Measurements from ENCODE around the gene ASIC3. TPM values are rescaled to one million over a fixed set of nuclear protein-coding genes. Genes with fewer than 3 reads are reported as not detected.

The ASIC3 gene
- total RNA-seq, 1 experiment from 2014 or later: not detected

DNA sequence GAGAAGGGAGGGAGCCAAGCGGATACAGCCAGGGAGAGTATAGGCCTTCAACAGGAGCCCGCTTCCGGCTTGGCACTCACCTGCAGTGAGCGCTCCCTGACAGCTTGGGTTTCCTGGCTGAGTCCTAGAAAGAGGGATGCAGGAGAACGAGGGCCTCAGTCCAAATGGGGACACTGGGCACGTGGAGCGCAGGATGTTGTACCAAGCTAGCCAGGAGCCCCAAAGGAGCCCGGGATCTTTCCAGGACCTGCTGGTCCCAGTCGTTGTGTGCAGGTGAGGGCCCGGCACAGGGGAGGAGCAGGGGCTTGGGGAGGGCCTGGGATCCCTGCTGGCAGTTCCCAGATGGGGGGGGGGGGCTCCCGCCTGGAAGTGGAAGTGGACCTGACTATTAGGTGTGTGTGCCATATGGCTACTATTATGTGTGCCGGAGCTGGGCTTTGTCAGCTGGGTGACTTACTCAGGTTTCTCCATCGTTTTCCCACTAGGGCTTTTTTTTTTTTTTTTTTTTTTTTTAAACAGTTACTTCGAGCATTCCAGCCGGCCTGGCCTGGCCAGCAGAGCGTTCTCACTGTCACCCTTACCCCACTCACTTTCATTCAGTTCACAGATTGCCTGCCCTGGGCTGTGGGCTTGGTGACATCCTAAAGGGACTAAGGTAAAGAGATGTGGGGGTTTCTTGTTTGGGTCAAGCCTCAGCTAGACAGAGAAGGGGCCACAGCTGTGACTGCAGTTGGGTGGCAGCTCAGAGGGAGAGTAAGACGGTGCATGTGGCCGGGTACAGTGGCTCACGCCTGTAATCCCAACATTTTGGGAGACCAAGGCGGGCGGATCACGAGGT, 41.8 kb downstream of the ASIC3 start:
- H3K4me3 ChIP-seq: no peak overlapping the region
- H3K27me3 ChIP-seq (replicated peaks): no peaks in the 10 kb centered on the region
- H3K36me3 ChIP-seq: peaks cover 4% of the 10 kb centered on the region; the same call in 1 of the 2 replicates
- no peak for DNase-seq (ENCODE audit: low read depth in 1 of 2, low spot score in 2 of 2)
- peak overlapping the region; percentile 52 for H3K27ac ChIP-seq
- no peaks in the 10 kb centered on the region; the same call in 1 of the 2 replicates for H3K9me3 ChIP-seq (replicated peaks)
- peaks cover 45% of the 10 kb centered on the region for H3K4me1 ChIP-seq (replicated peaks)

DNA sequence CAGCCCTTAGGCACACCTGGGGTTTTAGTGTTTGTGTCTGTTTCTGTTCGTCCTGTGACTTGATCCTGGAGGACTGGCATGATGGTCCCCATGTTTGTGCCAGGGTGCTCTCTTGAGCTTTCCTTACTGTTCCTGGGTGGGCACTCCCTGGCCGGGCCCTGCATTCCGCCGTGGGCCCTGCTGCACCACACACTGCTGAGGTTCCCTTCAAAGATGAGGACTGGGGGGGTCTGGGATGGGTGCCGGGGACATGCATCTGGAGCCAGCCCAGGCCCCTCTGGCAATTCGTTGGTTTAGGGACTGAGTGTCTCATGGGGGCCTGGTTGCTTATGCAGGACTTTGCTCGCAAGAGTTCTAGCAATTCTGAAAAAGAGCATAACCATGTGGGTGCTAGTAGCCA, 42.7 kb downstream of the ASIC3 start:
- H3K4me3 ChIP-seq: no peak overlapping the region
- H3K27ac ChIP-seq: no peak overlapping the region
- H3K4me1 ChIP-seq (replicated peaks): peaks cover 37% of the 10 kb centered on the region
- DNase-seq (ENCODE audit: low read depth in 1 of 2, low spot score in 2 of 2): no peak
- no peaks in the 10 kb centered on the region; the same call in 1 of the 2 replicates for H3K9me3 ChIP-seq (replicated peaks)
- H3K27me3 ChIP-seq (replicated peaks): no peaks in the 10 kb centered on the region
- H3K36me3 ChIP-seq: peaks cover 4% of the 10 kb centered on the region; the same call in 1 of the 2 replicates

DNA sequence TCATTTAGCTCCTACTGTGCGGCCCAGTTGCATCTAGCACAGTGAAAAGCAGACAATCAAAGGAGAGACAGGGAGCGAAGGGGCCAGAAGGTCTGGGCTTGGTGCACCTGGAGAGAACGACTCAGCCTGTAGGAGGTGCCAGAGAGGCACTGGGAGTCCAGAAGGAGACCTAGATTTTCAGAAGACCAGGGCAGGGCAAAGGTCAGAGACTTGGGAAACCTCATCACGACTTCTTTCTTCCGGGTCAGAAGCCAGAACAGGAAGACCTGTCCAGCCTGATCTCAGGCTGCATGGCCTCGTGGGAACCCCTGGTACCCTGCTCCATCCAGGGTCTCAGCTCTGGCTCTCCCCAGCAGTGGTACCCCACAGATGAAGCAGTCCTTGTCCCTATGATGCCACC, 43.1 kb downstream of the ASIC3 start:
- Histone ChIP-seq H3K4me3 (no peak overlapping the region), H3K27ac (no peak overlapping the region)
- DNase-seq (ENCODE audit: low read depth in 1 of 2, low spot score in 2 of 2): no peak

DNA sequence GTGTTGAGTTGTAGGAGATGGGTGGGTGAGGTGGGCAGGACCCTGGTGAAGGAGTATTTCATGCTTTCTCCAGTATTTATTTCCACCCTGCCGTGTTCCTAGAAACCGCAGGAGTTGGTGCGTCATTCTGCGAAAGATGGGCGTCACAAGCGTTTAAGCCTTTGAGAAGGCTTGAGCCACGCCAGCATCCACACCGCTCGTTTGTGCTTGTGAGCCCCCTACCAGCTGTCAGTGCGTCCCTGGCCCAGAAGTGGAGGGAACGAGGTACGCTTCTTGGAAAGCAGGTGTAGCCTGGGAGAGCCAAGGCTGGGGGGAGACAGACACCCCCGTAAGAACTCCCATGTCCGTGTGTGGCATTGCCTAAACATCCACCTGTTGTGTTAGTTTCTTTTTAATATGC, 43.7 kb downstream of the ASIC3 start:
- Histone ChIP-seq H3K4me1 (replicated peaks) (peaks cover 34% of the 10 kb centered on the region), H3K27me3 (replicated peaks) (no peaks in the 10 kb centered on the region), H3K4me3 (no peak overlapping the region), H3K36me3 (peaks cover 4% of the 10 kb centered on the region; the same call in 1 of the 2 replicates), H3K9me3 (replicated peaks) (no peaks in the 10 kb centered on the region; the same call in 1 of the 2 replicates), H3K27ac (no peak overlapping the region)
- DNase-seq (ENCODE audit: low read depth in 1 of 2, low spot score in 2 of 2): no peak

More for the DNA sequence above, 43.1 kb downstream of the ASIC3 start:
- Histone ChIP-seq H3K36me3 (peaks cover 4% of the 10 kb centered on the region; the same call in 1 of the 2 replicates), H3K27me3 (replicated peaks) (no peaks in the 10 kb centered on the region), H3K9me3 (replicated peaks) (no peaks in the 10 kb centered on the region; the same call in 1 of the 2 replicates), H3K4me1 (replicated peaks) (peaks cover 36% of the 10 kb centered on the region)

DNA sequence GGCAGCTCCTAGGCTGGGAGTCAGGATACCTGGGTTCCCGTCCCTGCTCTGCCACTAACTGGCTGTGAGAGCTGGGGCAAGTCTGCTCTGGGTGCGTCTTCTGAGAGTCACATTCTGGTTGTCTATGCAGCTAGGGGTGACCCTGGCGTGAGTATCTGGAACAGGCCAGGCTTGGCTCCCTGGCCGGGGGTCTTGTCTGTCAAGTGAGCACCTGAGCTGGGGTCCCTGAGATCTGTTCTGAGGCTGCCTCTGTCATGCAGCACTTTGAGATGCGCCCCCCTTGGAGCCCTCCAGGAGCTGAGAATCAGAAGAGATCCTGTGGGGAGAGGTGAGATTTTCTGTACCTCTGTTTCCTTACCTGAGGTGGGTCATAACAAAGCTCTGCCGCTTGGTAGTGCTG, 45.4 kb downstream of the ASIC3 start:
- Histone ChIP-seq H3K4me1 (replicated peaks) (peaks cover 17% of the 10 kb centered on the region), H3K4me3 (no peak overlapping the region), H3K27me3 (replicated peaks) (no peaks in the 10 kb centered on the region), H3K9me3 (replicated peaks) (no peaks in the 10 kb centered on the region), H3K27ac (no peak overlapping the region), H3K36me3 (no peaks in the 10 kb centered on the region)
- DNase-seq (ENCODE audit: low read depth in 1 of 2, low spot score in 2 of 2): no peak

DNA sequence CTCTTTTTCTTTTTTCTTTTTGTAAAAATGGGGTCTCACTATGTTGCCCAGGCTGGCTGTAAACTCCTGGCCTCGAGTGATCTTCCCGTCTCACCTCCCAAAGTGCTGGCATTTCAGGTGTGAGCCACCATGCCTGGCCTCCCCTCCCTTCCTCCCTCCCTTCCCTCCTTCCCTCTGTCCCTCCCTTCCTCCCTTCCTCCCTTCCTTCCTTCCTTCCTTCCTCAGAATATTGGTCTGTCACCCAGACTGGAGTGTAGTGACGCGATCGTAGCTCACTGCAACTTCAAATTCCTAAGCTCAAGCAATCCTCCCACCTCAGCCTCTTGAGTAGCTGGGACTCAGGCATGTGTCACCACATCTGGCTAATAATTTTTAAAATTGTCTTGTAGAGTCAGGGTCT, 46.3 kb downstream of the ASIC3 start:
- no peaks in the 10 kb centered on the region for H3K36me3 ChIP-seq
- no peak overlapping the region for H3K27ac ChIP-seq
- H3K4me3 ChIP-seq: no peak overlapping the region
- H3K9me3 ChIP-seq (replicated peaks): no peaks in the 10 kb centered on the region
- H3K27me3 ChIP-seq (replicated peaks): no peaks in the 10 kb centered on the region
- DNase-seq (ENCODE audit: low read depth in 1 of 2, low spot score in 2 of 2): no peak
- peaks cover 8% of the 10 kb centered on the region for H3K4me1 ChIP-seq (replicated peaks)

DNA sequence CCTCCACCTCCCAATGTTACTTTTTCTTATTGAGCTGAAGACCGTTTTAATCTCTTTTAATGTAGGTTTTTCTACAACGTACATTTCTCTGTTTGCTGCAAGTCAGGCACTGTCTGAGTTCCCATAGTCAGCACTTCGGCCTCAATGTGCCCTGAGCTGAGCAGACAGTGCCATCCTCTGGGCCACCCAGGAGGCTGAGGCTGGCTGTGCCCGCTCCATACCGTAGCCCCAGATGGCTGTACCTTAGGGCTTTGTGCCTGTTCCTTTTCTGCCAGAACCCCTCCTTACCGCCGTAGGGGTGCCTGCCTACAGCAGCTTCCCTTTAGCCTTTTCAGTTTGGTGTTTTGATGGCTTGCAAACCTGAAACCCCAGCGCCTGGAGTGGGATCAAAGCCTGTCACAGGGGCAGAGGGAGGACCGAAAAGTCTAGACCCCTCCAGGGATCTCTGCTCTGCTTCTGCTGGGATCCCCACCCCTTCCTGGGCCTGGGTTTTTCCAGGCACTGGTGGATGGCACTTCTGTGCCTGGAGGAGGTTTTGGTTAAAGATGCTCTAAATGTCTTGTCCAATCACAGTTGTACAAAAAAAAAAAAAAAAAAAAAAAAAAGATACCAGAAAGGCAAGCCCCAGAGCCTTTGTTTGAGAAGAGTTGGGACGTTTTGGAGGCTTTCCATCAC, 46.9 kb downstream of the ASIC3 start:
- H3K27me3 ChIP-seq (replicated peaks): no peaks in the 10 kb centered on the region
- no peak overlapping the region for H3K27ac ChIP-seq
- no peaks in the 10 kb centered on the region for H3K9me3 ChIP-seq (replicated peaks)
- no peaks in the 10 kb centered on the region for H3K36me3 ChIP-seq
- no peak for DNase-seq (ENCODE audit: low read depth in 1 of 2, low spot score in 2 of 2)
- H3K4me1 ChIP-seq (replicated peaks): 0 out of 2 replicates have a peak, but pooled peaks cover 4% of the 10 kb centered on the region
- H3K4me3 ChIP-seq: no peak overlapping the region

DNA sequence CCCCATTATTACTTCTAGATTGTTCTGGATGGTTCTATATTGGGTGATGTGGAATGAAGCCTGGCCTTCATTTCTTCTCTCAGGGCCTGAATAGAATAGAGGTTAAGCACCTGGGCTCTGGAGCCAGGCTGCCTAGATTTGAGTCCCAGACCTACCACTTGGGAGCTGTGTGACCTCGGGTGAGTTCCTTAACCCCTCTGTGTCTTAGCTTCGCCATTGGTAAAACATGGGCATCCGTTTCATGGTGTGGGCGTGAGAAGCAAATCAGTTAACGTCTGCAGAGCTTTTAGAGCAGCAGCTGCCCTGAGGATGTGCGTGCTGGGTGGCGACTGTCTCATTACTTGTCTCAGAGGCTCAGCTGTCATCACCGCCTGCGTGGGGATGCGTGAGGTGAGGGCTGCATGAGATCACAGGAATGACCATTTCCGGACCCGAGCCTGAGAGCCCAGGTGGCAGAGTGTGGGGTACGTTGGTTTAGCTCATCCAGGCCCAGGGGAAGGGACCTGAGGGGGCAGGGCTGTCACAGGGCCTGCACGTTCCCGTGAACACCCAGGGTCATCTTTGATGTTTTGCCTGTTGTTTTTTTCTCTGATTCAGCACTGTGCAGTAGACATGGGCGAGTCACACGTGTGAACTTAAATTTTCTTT, 47.6 kb downstream of the ASIC3 start:
- Histone ChIP-seq H3K36me3 (no peaks in the 10 kb centered on the region), H3K27ac (no peak overlapping the region), H3K27me3 (replicated peaks) (no peaks in the 10 kb centered on the region), H3K4me3 (no peak overlapping the region), H3K4me1 (replicated peaks) (0 out of 2 replicates have a peak, but pooled peaks cover 4% of the 10 kb centered on the region), H3K9me3 (replicated peaks) (no peaks in the 10 kb centered on the region)
- DNase-seq (ENCODE audit: low read depth in 1 of 2, low spot score in 2 of 2): no peak

DNA sequence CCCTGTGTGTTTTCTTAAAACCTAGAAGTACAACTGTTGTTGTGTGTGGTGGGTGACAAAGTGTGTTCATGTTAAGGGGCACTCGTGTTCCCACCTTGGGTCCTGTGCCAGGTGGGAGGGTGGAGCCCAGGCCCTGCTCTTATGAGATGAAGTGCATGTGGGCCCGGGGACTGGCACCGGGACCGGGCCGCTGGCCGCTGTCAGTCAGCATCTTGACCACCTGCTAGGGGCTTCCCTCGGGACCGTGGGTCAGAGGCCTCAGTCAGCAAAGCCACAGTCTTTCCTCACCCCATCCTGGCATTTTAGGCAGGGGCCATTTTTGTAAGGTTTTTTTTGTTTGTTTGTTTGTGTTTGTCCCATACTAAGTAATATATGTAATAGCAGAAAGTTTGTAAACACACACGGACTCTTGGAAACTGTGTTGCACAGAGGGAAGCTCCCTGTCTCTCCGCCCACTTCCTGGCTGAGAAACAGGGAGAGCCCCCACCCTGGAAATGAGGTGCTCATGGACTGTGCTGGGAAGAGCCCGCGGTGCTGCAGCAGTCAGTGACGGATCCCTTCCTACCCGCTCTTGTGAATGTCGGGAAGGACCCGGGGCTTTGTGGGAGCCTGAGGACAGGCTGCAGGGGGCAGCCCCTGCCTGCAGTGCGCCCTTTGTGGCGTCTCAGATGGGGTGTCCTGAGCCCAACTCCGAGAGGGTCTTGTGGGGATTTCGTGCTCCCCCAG, 51.3 kb downstream of the ASIC3 start:
- peaks cover 7% of the 10 kb centered on the region for H3K4me1 ChIP-seq (replicated peaks)
- H3K27me3 ChIP-seq (replicated peaks): no peaks in the 10 kb centered on the region
- no peak overlapping the region for H3K4me3 ChIP-seq
- H3K36me3 ChIP-seq: no peaks in the 10 kb centered on the region
- H3K9me3 ChIP-seq (replicated peaks): no peaks in the 10 kb centered on the region
- no peak overlapping the region for H3K27ac ChIP-seq
- no peak for DNase-seq (ENCODE audit: low read depth in 1 of 2, low spot score in 2 of 2)

DNA sequence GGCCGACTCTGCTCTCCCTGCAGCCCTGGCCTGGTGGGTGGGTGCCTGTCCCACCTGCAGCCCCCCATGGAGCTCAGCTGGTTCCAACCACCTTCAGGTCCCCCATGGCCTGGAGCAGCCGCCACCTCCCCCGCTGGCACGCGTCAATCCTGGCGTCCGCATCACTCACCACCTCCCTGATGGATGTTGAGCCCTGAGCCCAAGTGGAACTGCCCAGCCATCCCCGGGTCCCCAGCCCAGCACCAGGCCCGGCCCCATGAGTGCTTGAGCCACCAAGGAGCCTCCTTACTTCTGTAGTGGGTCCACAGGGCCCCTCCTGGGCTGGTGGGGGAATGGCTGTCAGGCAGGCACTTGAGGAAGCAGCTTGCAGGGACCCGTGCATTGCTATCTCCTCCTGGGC, 52.6 kb downstream of the ASIC3 start:
- no peaks in the 10 kb centered on the region for H3K9me3 ChIP-seq (replicated peaks)
- H3K36me3 ChIP-seq: no peaks in the 10 kb centered on the region
- H3K4me1 ChIP-seq (replicated peaks): peaks cover 9% of the 10 kb centered on the region
- no peak for DNase-seq (ENCODE audit: low read depth in 1 of 2, low spot score in 2 of 2)
- H3K27me3 ChIP-seq (replicated peaks): no peaks in the 10 kb centered on the region
- no peak overlapping the region for H3K4me3 ChIP-seq
- no peak overlapping the region for H3K27ac ChIP-seq

DNA sequence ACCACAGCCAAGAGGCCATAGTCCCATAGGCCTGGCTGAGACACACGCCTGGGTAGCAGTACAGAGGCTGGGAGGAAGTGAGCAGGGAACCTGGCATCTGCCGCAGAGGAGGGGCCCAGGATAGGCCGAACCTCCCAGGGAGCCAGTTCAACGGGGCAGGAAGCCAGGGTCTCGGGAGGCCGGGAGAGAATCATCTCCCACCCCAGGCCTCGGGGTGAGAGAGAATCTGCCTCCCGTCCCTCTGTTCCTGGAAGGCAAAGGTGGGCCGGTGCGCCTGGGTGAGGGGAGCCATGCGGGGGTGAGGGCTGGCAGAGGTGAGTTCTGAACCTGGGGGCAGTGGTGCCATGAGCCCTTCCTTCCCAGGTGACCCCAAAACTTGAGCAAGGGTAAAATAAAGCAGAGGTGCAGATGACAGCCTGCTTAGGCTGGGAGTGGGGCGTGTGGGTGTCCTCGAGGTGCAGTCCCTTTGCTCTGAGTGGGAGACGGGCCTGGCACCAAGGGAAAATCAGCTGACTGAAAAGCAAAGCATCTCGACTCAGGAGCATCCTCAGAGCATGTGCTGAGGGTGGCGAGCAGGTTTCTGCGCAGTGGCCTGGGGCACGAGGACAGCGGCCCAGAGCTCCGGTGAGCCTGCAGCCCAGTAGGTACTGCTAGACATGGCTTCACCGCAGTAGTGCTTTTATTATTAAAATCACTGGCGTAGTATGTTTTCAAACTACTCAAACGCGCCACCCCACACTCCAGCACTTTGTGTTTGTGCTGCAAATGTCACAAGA, 53.5 kb downstream of the ASIC3 start:
- Histone ChIP-seq H3K9me3 (replicated peaks) (no peaks in the 10 kb centered on the region), H3K4me1 (replicated peaks) (peaks cover 9% of the 10 kb centered on the region), H3K27ac (no peak overlapping the region), H3K4me3 (no peak overlapping the region), H3K27me3 (replicated peaks) (no peaks in the 10 kb centered on the region), H3K36me3 (peaks cover 3% of the 10 kb centered on the region; the same call in 1 of the 2 replicates)
- no peak for DNase-seq (ENCODE audit: low read depth in 1 of 2, low spot score in 2 of 2)

Measured in SJSA1 (cell line).